NT2/D1 (cell line): Measurements from ENCODE around the gene IGSF9.

Experiments used
- SUZ12 ChIP-seq: IDR thresholded peaks from 2 replicates; pipeline ENCODE4 v1.6.1; 2011; ENCODE audit not compliant: insufficient read length, insufficient read depth; ENCODE audit errors: extremely low read depth
- YY1 ChIP-seq: IDR thresholded peaks from 2 replicates; pipeline ENCODE4 v1.6.1; 2011; ENCODE audit not compliant: insufficient read length, insufficient read depth
- ZNF274 ChIP-seq: IDR thresholded peaks from 2 replicates; pipeline ENCODE4 v1.6.1; 2011; ENCODE audit warnings: mild to moderate bottlenecking, low read depth, low read length

GRCh38 chr1:159877695-159878444, 67.5 kb downstream of the IGSF9 start:
- no peak for TF ChIP-seq YY1
- no peak for TF ChIP-seq SUZ12
- no peak for TF ChIP-seq ZNF274
